LNCAP (cell line): ENCODE data around the gene NUDC.
A peak's percentile ranks its signal among the peaks of the same experiment; 100 is the strongest.

Experiments used
- CTCF ChIP-seq: fragments of 450-650 bp; IDR thresholded peaks from 2 replicates; pipeline ENCODE4 v1.5.1; 2017; ENCODE audit warnings: mild to moderate bottlenecking

NUDC gene

GRCh38 chr1:26959722-26960624 lies 38.4 kb downstream of the NUDC start, which contains the start of gene KDF1:
TSS of gene KDF1 (minus strand) at chr1:26960468. CDS start at chr1:26952380, 8,088 bp downstream.
- TF ChIP-seq CTCF, result peak; percentile 24; the same call in 1 of the 2 replicates

DNA sequence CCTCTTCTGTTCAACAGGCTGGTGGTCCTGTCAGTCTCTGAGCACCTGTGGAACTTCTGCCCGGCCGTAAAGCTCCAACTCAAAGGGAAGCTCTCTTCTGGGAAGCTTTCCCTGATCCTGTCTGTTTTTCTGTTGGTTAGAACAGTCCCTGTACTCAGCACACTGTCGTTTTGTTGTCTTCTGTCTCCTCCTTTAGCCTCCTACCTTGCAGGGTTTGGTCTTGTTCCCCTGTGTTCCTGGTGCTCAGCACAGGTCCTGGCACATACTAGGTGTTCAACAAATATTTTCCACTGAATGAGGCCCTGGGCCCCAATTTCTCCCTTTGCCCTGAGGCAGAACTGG lies 39.1 kb downstream of the NUDC start:
- no peak for TF ChIP-seq CTCF

DNA sequence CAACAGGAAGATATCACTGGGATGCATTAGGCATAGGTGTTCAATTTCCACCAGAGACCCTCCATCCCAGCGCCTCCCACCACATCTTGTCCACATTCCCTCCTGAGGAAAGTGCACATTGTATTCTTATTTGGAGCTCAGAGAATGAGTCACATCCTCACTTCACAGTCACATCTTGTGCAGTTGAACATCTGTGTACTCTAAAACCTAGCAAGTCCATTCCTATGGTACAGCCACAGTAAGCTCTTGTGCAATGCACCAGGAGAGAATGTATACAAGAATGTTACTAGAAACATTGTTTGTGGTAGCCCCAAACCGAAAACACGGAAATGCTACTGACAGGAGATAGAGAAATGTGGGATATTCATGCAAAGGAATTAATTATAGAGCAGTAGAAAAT lies 40.3 kb downstream of the NUDC start:
- TF ChIP-seq CTCF, result no peak

DNA sequence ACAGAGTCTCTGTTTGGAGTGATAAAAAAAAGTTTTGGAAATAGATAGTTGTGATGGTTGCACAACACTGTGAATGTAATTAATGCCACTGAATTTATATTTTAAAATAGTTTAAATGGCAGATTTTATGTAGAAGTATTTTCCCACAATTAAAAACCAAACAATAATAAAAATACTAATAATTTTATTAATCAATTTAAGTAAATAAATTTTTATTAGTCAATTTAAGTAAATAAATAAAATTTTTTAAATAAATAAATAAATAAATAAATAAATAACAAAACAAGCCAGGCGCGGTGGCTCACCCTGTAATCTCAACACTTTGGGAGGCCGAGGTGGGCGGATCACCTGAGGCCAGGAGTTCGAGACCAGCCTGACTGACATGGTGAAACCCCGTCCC lies 43.7 kb downstream of the NUDC start:
- TF ChIP-seq CTCF, result no peak

- no peak for TF ChIP-seq CTCF
Observed at GRCh38 chr1:26965628-26966027, 44.1 kb downstream of the NUDC start.

DNA sequence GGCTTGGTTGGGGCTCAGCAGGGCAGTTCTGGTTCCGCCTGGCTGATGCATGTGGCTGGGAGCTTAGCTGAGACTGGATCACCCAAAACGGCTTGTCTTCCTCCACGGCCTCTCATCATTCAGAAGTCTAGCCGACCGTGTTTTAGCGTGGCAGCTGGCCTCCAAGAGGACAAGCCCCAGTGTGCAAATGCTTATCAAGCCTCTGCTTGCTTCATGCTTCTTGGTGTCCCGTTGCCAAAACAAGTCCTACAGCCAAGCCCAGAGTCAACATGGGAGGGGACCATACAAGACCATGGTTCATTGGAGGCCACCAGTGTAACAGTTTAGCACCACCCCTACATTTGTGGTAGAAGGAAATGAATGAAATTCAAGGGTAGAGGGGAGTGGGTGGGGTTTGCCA lies 49.3 kb downstream of the NUDC start:
- no peak for TF ChIP-seq CTCF

GRCh38 chr1:26971590-26971989 lies 50.0 kb downstream of the NUDC start:
- TF ChIP-seq CTCF, result no peak
